ENCODE data around the gene LRMDA.
"Not testable (repeated sequence)": the region's sequence is repeated elsewhere in the genome, so short reads cannot be mapped to it uniquely, and the experiment has no call there.

Gene LRMDA

GRCh38 chr10:75505840-75506506, 74.5 kb downstream of the LRMDA start:
- DNase-seq (ENCODE audit: low read depth in 2 of 2) = no peak

- no peak for DNase-seq (ENCODE audit: low read depth in 2 of 2)
These were observed 75.5 kb downstream of the LRMDA start for GRCh38 chr10:75506930-75507329.

- no peak for DNase-seq (ENCODE audit: low read depth in 2 of 2)
These were observed 76.0 kb downstream of the LRMDA start for GRCh38 chr10:75507469-75507868.

GRCh38 chr10:75508239-75508813, 76.9 kb downstream of the LRMDA start:
- no peak for DNase-seq (ENCODE audit: low read depth in 2 of 2)

GRCh38 chr10:75508814-75509306, 77.4 kb downstream of the LRMDA start:
- no peak for DNase-seq (ENCODE audit: low read depth in 2 of 2)

GRCh38 chr10:75509706-75510105, 78.3 kb downstream of the LRMDA start:
- DNase-seq (ENCODE audit: low read depth in 2 of 2) = no peak

GRCh38 chr10:75511011-75511410, 79.6 kb downstream of the LRMDA start:
- no peak for DNase-seq (ENCODE audit: low read depth in 2 of 2)

GRCh38 chr10:75512203-75512933, 80.9 kb downstream of the LRMDA start:
- DNase-seq (ENCODE audit: low read depth in 2 of 2) = no peak

GRCh38 chr10:75513292-75513885, 82.0 kb downstream of the LRMDA start:
- no peak for DNase-seq (ENCODE audit: low read depth in 2 of 2)

GRCh38 chr10:75514830-75515229, 83.4 kb downstream of the LRMDA start:
- DNase-seq (ENCODE audit: low read depth in 2 of 2) = no peak

- DNase-seq (ENCODE audit: low read depth in 2 of 2) = not testable (repeated sequence)
These were observed 84.7 kb downstream of the LRMDA start for GRCh38 chr10:75516154-75516553.

- DNase-seq (ENCODE audit: low read depth in 2 of 2) = not testable (repeated sequence)
These were observed 87.8 kb downstream of the LRMDA start for GRCh38 chr10:75519213-75519612.

- not testable (repeated sequence) for DNase-seq (ENCODE audit: low read depth in 2 of 2)
These were observed 89.9 kb downstream of the LRMDA start for GRCh38 chr10:75521194-75521829.

GRCh38 chr10:75525067-75525466, 93.6 kb downstream of the LRMDA start:
- DNase-seq (ENCODE audit: low read depth in 2 of 2) = no peak

GRCh38 chr10:75525646-75526045, 94.2 kb downstream of the LRMDA start:
- DNase-seq (ENCODE audit: low read depth in 2 of 2) = no peak

- no peak for DNase-seq (ENCODE audit: low read depth in 2 of 2)
These were observed 96.1 kb downstream of the LRMDA start for GRCh38 chr10:75527542-75527941.

GRCh38 chr10:75528392-75528791, 97.0 kb downstream of the LRMDA start:
- no peak for DNase-seq (ENCODE audit: low read depth in 2 of 2)

- no peak for DNase-seq (ENCODE audit: low read depth in 2 of 2)
These were observed 98.9 kb downstream of the LRMDA start for GRCh38 chr10:75530299-75530698.

- DNase-seq (ENCODE audit: low read depth in 2 of 2) = no peak
These were observed 100.2 kb downstream of the LRMDA start for GRCh38 chr10:75531571-75532031.

GRCh38 chr10:75532253-75532924, 101.0 kb downstream of the LRMDA start:
- DNase-seq (ENCODE audit: low read depth in 2 of 2) = no peak

GRCh38 chr10:75538144-75538543, 106.7 kb downstream of the LRMDA start:
- DNase-seq (ENCODE audit: low read depth in 2 of 2) = no peak

All from stimulated activated CD8-positive, alpha-beta memory T cell treated with anti-CD3 and anti-CD28 coated beads, Interleukin-15, amount 100 ng/mL, for 48 hours (primary cell).